ENCODE measurements around the gene NTS.

The NTS gene

DNA sequence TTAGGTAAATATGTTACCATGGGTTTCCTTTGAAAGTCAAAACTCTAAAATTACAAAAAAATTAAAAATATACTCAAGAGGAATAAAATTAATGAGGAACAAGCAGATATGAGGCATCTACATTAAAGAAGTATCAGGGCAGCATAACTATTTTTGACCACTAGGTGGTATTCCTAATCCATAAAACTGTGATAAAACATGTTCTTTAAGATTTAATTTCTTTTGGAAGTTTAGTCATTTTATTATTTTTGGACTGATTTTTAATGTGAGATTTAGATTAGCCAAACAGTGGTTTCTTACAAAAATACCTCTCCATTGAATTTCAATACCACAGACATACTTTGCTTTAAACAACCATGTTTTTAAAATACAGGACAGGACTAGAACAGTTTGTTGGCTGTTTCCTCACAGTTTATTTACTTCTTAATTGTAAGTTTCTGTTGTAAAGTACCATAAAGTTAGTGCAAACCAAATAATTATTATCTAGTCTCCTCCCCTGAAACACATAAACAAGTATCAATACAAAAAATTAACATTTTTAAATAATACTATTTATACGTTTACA lies 49.8 kb downstream of the NTS start:
- DNase-seq (ENCODE audit: low read depth) = no peak

DNA sequence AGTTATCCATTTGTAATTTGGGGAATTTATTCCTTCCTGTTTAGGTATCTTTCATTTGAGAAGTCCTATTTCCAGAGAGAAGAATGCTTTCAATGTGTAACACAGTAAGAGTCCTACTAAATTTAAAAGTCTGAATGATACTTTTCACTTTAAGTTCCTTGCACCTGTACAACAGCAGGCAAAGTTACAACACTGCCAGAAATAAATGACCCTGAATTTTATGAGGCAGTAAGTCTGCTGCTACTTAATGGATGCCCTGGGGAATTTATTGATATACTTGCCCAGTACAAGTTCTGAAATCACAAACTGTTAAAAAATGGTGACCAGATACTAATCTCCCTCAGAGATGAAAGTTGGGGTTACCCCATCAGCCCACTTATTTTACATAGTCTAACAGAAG lies 53.1 kb downstream of the NTS start:
- no peak for DNase-seq (ENCODE audit: low read depth)
